HL-60 (cell line): ENCODE results near the gene MRPS35.
A peak's percentile ranks its signal among the peaks of the same experiment; 100 is the strongest.

Experiments
- DNase-seq, 2 experiments: peaks; one replicate each; pipeline ENCODE4 v3.0.0-alpha.2; 2010 to 2020; ENCODE audit warnings: low read depth in 1 of 2, low spot score in 1 of 2
- H3K27ac ChIP-seq: fragments of 250-450 bp; sonication (Bioruptor Pico); replicated peaks from 2 replicates; pipeline ENCODE4 v1.5.1; 2020; ENCODE audit warnings: mild to moderate bottlenecking, moderate library complexity
- H3K27me3 ChIP-seq: fragments of 250-450 bp; sonication (Bioruptor Pico); 2 replicates; pipeline ENCODE4 v1.5.1; 2021; ENCODE audit warnings: mild to moderate bottlenecking, moderate library complexity; ENCODE audit not compliant: insufficient read depth, poor library complexity, severe bottlenecking
- H3K4me3 ChIP-seq: replicated peaks from 2 replicates; pipeline ENCODE4 v1.5.1; 2011; ENCODE audit warnings: mild to moderate bottlenecking, control low read depth, low read length; ENCODE audit not compliant: insufficient read depth
- CTCF ChIP-seq: IDR thresholded peaks from one replicate; pipeline ENCODE4 v1.5.1; 2011; ENCODE audit warnings: low read length, control low read depth, inconsistent platforms; ENCODE audit not compliant: insufficient read depth
- GABPA ChIP-seq: IDR thresholded peaks from 2 replicates; pipeline ENCODE4 v1.6.1; 2012; ENCODE audit warnings: low read depth
- POLR2AphosphoS5 ChIP-seq: IDR thresholded peaks from 2 replicates; pipeline ENCODE4 v1.6.1; 2012; ENCODE audit warnings: low read depth
- SPI1 ChIP-seq: IDR thresholded peaks from 2 replicates; pipeline ENCODE4 v1.6.1; 2012; ENCODE audit warnings: low read depth, mild to moderate bottlenecking, borderline replicate concordance
- TF ChIP-seq, protein P1 (sequence below): IDR thresholded peaks from 2 replicates; pipeline ENCODE4 v1.6.1; 2012; ENCODE audit warnings: low read depth; ENCODE audit not compliant: insufficient replicate concordance

MRPS35 gene

GRCh38 chr12:27781680-27782079, 71.0 kb downstream of the MRPS35 start:
- TF ChIP-seq GABPA (no peak), POLR2AphosphoS5 (no peak), CTCF (no peak)
- TF ChIP-seq, protein P1, sequence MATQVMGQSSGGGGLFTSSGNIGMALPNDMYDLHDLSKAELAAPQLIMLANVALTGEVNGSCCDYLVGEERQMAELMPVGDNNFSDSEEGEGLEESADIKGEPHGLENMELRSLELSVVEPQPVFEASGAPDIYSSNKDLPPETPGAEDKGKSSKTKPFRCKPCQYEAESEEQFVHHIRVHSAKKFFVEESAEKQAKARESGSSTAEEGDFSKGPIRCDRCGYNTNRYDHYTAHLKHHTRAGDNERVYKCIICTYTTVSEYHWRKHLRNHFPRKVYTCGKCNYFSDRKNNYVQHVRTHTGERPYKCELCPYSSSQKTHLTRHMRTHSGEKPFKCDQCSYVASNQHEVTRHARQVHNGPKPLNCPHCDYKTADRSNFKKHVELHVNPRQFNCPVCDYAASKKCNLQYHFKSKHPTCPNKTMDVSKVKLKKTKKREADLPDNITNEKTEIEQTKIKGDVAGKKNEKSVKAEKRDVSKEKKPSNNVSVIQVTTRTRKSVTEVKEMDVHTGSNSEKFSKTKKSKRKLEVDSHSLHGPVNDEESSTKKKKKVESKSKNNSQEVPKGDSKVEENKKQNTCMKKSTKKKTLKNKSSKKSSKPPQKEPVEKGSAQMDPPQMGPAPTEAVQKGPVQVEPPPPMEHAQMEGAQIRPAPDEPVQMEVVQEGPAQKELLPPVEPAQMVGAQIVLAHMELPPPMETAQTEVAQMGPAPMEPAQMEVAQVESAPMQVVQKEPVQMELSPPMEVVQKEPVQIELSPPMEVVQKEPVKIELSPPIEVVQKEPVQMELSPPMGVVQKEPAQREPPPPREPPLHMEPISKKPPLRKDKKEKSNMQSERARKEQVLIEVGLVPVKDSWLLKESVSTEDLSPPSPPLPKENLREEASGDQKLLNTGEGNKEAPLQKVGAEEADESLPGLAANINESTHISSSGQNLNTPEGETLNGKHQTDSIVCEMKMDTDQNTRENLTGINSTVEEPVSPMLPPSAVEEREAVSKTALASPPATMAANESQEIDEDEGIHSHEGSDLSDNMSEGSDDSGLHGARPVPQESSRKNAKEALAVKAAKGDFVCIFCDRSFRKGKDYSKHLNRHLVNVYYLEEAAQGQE = no peak
- no peak overlapping the region for H3K4me3 ChIP-seq
- no peak for DNase-seq
- no peak overlapping the region for H3K27ac ChIP-seq
- no peaks in the 10 kb centered on the region for H3K27me3 ChIP-seq

GRCh38 chr12:27782481-27782880, 71.8 kb downstream of the MRPS35 start:
- no peak for DNase-seq
- TF ChIP-seq CTCF (no peak), SPI1 (no peak), POLR2AphosphoS5 (no peak), GABPA (no peak)
- TF ChIP-seq, protein P1 = no peak
- Histone ChIP-seq H3K27ac (no peak overlapping the region), H3K4me3 (no peak overlapping the region), H3K27me3 (no peaks in the 10 kb centered on the region)

GRCh38 chr12:27785882-27786570, 75.4 kb downstream of the MRPS35 start:
- peak; percentile 46 to 67 for DNase-seq
- Histone ChIP-seq H3K4me3 (no peak overlapping the region), H3K27me3 (no peaks in the 10 kb centered on the region), H3K27ac (peak overlapping the region; percentile 39)
- peak; percentile 75 for TF ChIP-seq SPI1
- no peak for TF ChIP-seq CTCF

DNA sequence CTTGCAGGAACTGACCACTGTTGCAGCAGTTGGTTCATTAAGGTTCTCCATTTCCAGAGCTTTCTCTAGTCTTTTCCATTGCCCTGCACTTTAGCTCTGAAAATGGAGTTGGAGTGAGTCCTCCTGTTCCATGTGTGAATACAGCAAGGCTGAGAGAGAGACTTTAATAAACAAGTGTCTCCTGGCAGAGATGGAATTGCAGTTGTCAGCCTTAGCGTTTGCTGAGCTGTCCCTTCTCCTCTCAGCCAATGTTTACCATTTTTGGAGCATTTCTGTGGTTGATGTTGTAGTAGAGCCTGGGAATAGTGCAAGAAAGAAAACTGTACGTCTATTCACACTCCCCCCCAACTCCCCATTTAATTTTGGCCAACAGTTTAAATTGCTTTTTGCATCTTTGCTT, 76.9 kb downstream of the MRPS35 start:
- no peak overlapping the region for H3K4me3 ChIP-seq
- DNase-seq = no peak
- no peak for TF ChIP-seq SPI1
- TF ChIP-seq, protein P1 = no peak
- no peak for TF ChIP-seq GABPA
- TF ChIP-seq POLR2AphosphoS5 = no peak
- TF ChIP-seq CTCF = no peak
- H3K27ac ChIP-seq = no peak overlapping the region
- H3K27me3 ChIP-seq = no peaks in the 10 kb centered on the region
